IMR-90 (cell line): ENCODE measurements around the gene NPTN.

ENCODE experiments used
- BHLHE40 ChIP-seq: fragments of 150-350 bp; IDR thresholded peaks from 2 replicates; pipeline ENCODE4 v1.6.1; 2016; ENCODE audit warnings: mild to moderate bottlenecking, low read depth, low read length
- MAZ ChIP-seq: IDR thresholded peaks from 2 replicates; pipeline ENCODE4 v1.6.1; 2012; ENCODE audit warnings: low read depth, mild to moderate bottlenecking, low read length, improper control_type of control experiment, moderate library complexity, borderline replicate concordance
- NFE2L2 ChIP-seq: fragments of 150-350 bp; IDR thresholded peaks from 2 replicates; pipeline ENCODE4 v1.6.1; 2016; ENCODE audit warnings: low read depth, mild to moderate bottlenecking, low read length
- POLR2A ChIP-seq: IDR thresholded peaks from 2 replicates; pipeline ENCODE4 v1.6.1; 2012; ENCODE audit warnings: mild to moderate bottlenecking, low read depth, low read length
- RFX5 ChIP-seq: IDR thresholded peaks from 2 replicates; pipeline ENCODE4 v1.8.0; 2012; ENCODE audit warnings: low read depth, mild to moderate bottlenecking, low read length, moderate library complexity
- SMC3 ChIP-seq: fragments of 150-350 bp; IDR thresholded peaks from 2 replicates; pipeline ENCODE4 v1.6.1; 2016; ENCODE audit warnings: low read depth, mild to moderate bottlenecking, antibody characterized with exemption, low read length, moderate library complexity
- TF ChIP-seq, protein P1 (sequence below): conservative IDR thresholded peaks from 2 replicates; pipeline ENCODE4 v1.5.1; 2012; ENCODE audit warnings: mild to moderate bottlenecking, low read depth, low read length, improper control_type of control experiment
- TF ChIP-seq, protein P2 (sequence below): fragments of 150-350 bp; IDR thresholded peaks from 2 replicates; pipeline ENCODE4 v1.6.1; 2017; ENCODE audit warnings: mild to moderate bottlenecking, antibody characterized with exemption, low read length, low read depth

DNA sequence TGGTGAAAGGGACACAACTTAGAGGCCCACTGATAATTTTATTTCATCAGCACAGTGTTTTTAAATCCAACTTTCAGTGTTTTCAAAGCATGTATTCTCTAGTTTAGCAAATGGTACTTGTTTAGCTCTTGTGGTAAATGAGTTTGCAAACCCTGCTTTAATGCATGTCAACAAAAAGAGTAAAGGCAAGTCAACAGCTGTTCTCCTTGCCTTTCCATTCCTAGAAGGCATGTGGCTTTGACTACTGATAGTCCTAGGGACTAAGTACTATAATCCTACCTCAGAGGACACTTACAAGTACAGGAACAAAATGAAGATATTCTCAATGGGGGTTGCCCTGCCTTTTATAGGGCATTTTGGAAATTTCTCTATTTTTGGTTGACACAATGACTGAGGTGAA is 13.1 kb downstream of the NPTN start:
- TF ChIP-seq NFE2L2 (no peak), POLR2A (no peak), SMC3 (no peak), MAZ (no peak), RFX5 (no peak), BHLHE40 (no peak)
- TF ChIP-seq, protein P1, sequence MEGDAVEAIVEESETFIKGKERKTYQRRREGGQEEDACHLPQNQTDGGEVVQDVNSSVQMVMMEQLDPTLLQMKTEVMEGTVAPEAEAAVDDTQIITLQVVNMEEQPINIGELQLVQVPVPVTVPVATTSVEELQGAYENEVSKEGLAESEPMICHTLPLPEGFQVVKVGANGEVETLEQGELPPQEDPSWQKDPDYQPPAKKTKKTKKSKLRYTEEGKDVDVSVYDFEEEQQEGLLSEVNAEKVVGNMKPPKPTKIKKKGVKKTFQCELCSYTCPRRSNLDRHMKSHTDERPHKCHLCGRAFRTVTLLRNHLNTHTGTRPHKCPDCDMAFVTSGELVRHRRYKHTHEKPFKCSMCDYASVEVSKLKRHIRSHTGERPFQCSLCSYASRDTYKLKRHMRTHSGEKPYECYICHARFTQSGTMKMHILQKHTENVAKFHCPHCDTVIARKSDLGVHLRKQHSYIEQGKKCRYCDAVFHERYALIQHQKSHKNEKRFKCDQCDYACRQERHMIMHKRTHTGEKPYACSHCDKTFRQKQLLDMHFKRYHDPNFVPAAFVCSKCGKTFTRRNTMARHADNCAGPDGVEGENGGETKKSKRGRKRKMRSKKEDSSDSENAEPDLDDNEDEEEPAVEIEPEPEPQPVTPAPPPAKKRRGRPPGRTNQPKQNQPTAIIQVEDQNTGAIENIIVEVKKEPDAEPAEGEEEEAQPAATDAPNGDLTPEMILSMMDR, result no peak
- TF ChIP-seq, protein P2, sequence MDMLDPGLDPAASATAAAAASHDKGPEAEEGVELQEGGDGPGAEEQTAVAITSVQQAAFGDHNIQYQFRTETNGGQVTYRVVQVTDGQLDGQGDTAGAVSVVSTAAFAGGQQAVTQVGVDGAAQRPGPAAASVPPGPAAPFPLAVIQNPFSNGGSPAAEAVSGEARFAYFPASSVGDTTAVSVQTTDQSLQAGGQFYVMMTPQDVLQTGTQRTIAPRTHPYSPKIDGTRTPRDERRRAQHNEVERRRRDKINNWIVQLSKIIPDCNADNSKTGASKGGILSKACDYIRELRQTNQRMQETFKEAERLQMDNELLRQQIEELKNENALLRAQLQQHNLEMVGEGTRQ, result no peak
